Spinal cord (tissue), 10 donors: ENCODE measurements around the gene HOXD13. TPM values are rescaled to one million over a fixed set of nuclear protein-coding genes. Genes with fewer than 3 reads are reported as not detected.

Source experiments
- DNase-seq, 6 donors: peaks; one replicate each; pipeline versions ENCODE4 v3.0.0 to v3.0.0-alpha.2; 2013 to 2015; ENCODE audit warnings: low spot score in 6 of 6, low read depth in 4 of 6
- H3K27ac ChIP-seq: one replicate; pipeline ENCODE4 v1.5.1; 2013; ENCODE audit warnings: low read depth, low read length, control low read depth
- H3K27me3 ChIP-seq: one replicate; pipeline ENCODE4 v1.6.1; 2013; ENCODE audit warnings: low read length; ENCODE audit not compliant: control insufficient read depth, insufficient read depth
- H3K36me3 ChIP-seq: one replicate; pipeline ENCODE4 v1.6.1; 2013; ENCODE audit warnings: low read length; ENCODE audit not compliant: control insufficient read depth, insufficient read depth
- H3K4me1 ChIP-seq: one replicate; pipeline ENCODE4 v1.6.1; 2013; ENCODE audit warnings: low read length; ENCODE audit not compliant: control insufficient read depth, insufficient read depth
- H3K4me3 ChIP-seq: one replicate; pipeline ENCODE4 v1.5.1; 2013; ENCODE audit warnings: low read depth, low read length, control low read depth
- H3K9me3 ChIP-seq: one replicate; pipeline ENCODE4 v1.6.1; 2013; ENCODE audit warnings: low read length; ENCODE audit not compliant: control insufficient read depth, insufficient read depth
- WGBS: methylation state at CpG from one replicate; pipeline ENCODE4 v1.1.5; 2013; ENCODE audit warnings: missing lambda C conversion rate; ENCODE audit not compliant: insufficient coverage; 5-methylcytosine and 5-hydroxymethylcytosine counted together
- polyA plus RNA-seq, 2 donors: library from polyadenylated mRNA; unstranded; fragments of 120-200 nt; gene quantifications; one replicate each; pipeline ENCODE4 v1.2.1, GENCODE V29; 2013; ENCODE audit not compliant: insufficient read length in 2 of 2
- total RNA-seq, 2 donors: library from RNA; depleted of rRNA in 1 of 2; stranded (reverse); fragments of 120-200 nt in 1 of 2; fragments of >200 nt in 1 of 2; gene quantifications; one replicate each; pipeline versions ENCODE4 v1.2.3 to v1.2.4, GENCODE V29; 2013 to 2014
- donor health status: healthy.

Gene HOXD13
- total and polyA plus RNA-seq, 4 donors: 0.10 TPM; not detected in 3

GRCh38 chr2:176138526-176138922, 46.0 kb downstream of the HOXD13 start:
- 4% methylated on average over 11 of the region's 14 CpGs for WGBS
- H3K4me1 ChIP-seq: peaks cover 36% of the 10 kb centered on the region
- no peaks in the 10 kb centered on the region for H3K9me3 ChIP-seq
- peak in 2 of 6 donors; percentile 47 to 84 for DNase-seq
- H3K4me3 ChIP-seq: peak overlapping the region; percentile 84
- peaks cover 7% of the 10 kb centered on the region for H3K36me3 ChIP-seq
- H3K27me3 ChIP-seq: no peaks in the 10 kb centered on the region
- peak overlapping the region; percentile 91 for H3K27ac ChIP-seq

DNA sequence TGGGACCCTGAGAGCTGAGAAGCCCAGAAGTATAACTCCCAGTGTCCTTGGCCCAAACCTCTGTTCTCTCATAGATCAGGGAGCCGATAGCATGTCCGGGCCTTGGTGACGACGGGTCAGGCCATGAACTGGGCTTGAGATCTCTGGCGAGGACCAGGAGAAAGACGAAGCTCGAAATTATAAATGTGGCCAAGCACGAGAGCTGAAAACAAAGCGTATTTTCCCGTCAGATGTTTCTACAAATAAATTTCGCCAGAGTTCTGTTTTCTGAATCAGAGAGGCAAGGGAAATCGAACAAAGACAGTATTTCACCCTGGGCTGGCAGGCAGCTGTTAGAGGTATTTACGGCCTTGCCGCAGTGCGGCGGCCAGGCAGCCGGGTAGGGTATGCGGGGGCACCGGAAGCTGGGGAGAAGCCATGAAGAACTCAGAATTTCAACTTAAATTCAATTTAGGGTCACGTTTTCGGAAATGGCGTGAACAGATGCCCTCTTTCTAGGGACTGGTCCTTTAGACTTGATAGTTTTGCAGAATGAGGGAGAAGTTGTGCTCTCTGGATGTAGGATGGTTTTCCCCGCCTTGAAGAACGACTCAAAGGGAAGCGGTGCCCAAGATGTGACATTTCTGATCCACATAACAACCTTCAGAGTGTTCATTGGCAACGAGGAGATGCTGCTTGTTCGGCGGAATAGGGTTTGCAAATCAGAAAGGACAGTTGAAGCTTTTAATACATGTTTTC, 46.6 kb downstream of the HOXD13 start:
- H3K36me3 ChIP-seq: peaks cover 7% of the 10 kb centered on the region
- DNase-seq: peak in 2 of 6 donors; percentile 66 to 88
- peaks cover 36% of the 10 kb centered on the region for H3K4me1 ChIP-seq
- no peaks in the 10 kb centered on the region for H3K27me3 ChIP-seq
- WGBS: 11% methylated on average over 25 of the region's 28 CpGs
- H3K4me3 ChIP-seq: peak overlapping the region; percentile 84
- peak overlapping the region; percentile 91 for H3K27ac ChIP-seq
- no peaks in the 10 kb centered on the region for H3K9me3 ChIP-seq

DNA sequence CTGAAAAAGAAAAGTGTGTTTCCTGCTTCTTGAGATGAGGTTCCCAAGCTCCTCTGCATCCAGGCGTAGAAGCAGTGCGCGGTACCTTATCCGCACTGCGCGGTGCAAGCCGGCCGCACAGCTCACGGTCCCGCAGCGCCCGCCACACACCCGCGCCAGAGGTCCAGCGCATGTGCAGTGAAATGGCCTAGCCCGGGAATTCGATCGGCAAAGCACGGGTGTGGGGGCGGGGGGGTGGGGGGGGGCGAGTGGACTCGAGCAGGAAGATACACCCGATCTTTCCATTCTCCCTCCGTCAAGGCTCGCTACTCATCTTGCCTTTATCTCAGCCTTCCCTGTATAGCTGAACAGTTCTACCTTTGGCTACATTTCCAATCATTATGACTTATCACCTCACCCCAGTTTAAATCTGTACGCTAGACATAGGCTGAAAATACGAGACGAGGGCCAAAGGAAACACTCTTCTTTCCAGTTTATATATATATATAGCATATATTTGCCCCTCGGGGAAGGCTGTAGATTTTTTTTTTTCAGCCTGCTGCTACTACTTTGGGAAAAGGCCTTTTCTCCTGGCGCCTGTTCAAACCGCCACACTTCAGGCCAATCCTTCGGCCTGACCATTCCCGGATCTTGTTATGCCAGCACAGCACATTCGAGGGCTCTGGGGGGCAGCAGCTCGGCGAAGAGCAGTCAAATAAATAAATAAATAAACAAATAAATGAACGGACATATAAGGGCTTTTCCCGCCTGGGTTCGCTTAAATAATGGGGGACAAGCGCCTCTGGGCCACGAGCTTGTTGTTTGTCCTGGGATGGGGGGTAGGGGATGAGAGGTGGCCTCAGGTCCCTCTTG, 47.4 kb downstream of the HOXD13 start:
- H3K27ac ChIP-seq: peak overlapping the region; percentile 91
- H3K4me3 ChIP-seq: peak overlapping the region; percentile 84
- peaks cover 7% of the 10 kb centered on the region for H3K36me3 ChIP-seq
- H3K9me3 ChIP-seq: no peaks in the 10 kb centered on the region
- peaks cover 32% of the 10 kb centered on the region for H3K4me1 ChIP-seq
- DNase-seq: peak in 2 of 6 donors; percentile 77 to 84
- WGBS: 7% methylated on average over 15 of the region's 41 CpGs
- H3K27me3 ChIP-seq: no peaks in the 10 kb centered on the region

DNA sequence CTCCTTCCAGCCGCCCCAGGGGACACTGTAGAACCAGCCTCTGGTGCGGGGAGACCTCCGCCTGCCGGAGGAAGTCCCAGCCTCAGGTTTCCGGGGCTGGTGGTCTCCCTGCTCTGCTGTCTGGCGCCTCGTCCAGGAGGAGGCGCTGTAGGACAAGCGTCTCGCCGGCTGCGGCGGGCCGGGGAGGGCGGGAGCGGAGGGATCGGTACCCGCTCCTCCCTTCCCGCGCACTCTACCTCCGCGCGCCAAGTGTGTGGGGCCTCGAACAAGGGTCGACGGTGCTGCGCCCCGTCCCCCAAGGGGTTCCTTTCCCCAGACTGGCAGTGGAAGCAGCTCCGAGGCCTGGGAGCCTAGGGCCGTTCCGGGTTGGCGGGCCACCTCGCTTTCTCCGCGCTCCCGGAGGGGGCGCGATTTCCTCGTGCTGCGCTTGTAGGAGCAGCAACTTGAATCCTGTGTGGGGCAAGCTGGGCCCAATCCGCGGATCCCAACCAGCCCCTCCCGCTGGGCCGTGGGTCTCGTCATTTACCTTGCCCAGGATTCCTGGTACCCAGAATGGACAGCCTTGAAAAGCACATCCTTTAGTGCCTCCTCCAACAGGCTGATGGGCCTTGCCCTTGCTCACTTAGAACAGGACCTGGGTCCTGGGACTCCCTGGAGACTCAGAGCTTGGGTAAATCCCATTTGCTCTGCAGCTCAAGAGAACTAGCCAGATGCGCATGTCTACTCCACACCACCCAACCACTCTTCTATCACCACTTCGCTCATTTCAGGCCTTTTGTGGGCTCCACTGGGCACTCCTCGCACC, 48.2 kb downstream of the HOXD13 start:
- H3K4me3 ChIP-seq: peak overlapping the region; percentile 84
- peak overlapping the region; percentile 91 for H3K27ac ChIP-seq
- peak in 3 of 6 donors; percentile 84 to 95 (median 94) for DNase-seq
- no peaks in the 10 kb centered on the region for H3K9me3 ChIP-seq
- H3K36me3 ChIP-seq: peaks cover 7% of the 10 kb centered on the region
- peaks cover 31% of the 10 kb centered on the region for H3K4me1 ChIP-seq
- no peaks in the 10 kb centered on the region for H3K27me3 ChIP-seq
- WGBS: 5% methylated on average over 48 of the region's 48 CpGs

GRCh38 chr2:176142281-176142680, 49.8 kb downstream of the HOXD13 start:
- peaks cover 11% of the 10 kb centered on the region for H3K36me3 ChIP-seq
- peaks cover 39% of the 10 kb centered on the region for H3K4me1 ChIP-seq
- no peak overlapping the region for H3K27ac ChIP-seq
- no peaks in the 10 kb centered on the region for H3K9me3 ChIP-seq
- no peak overlapping the region for H3K4me3 ChIP-seq
- WGBS: 50% methylated on average over 1 of the region's 2 CpGs
- DNase-seq: no peak
- H3K27me3 ChIP-seq: no peaks in the 10 kb centered on the region

Other genes with a start within 250 kb of the HOXD13 start
- gene LNPK, start 90.5 kb upstream of the HOXD13 start, total RNA-seq: 10 to 100 TPM; 38.7 to 72.8 TPM
- 10 to 100 TPM; 26.2 to 40.6 TPM for gene LNPK, start 90.5 kb upstream of the HOXD13 start, polyA plus RNA-seq
- gene EVX2, start 8.8 kb upstream of the HOXD13 start, total RNA-seq: under 1 TPM; 0.17 to 0.59 TPM
- 1 to 10 TPM in 1 of 2 donors, under 1 TPM in 1; 0.74 to 1.1 TPM for gene EVX2, start 8.8 kb upstream of the HOXD13 start, polyA plus RNA-seq
- gene HOXD12, start 7.1 kb downstream of the HOXD13 start, total RNA-seq: not detected
- gene HOXD12, start 7.1 kb downstream of the HOXD13 start, polyA plus RNA-seq: not detected
- 1 to 10 TPM in 1 of 2 donors, not detected in 1; 1.4 TPM for gene HOXD11, start 14.6 kb downstream of the HOXD13 start, total RNA-seq
- gene HOXD11, start 14.6 kb downstream of the HOXD13 start, polyA plus RNA-seq: under 1 TPM; 0.39 to 0.51 TPM
- gene HOXD10, start 24.1 kb downstream of the HOXD13 start, total RNA-seq: 10 to 100 TPM in 1 of 2 donors, not detected in 1; 15.5 TPM
- gene HOXD10, start 24.1 kb downstream of the HOXD13 start, polyA plus RNA-seq: under 1 TPM; 0.92 to 0.98 TPM
- gene HOXD9, start 30.0 kb downstream of the HOXD13 start, total RNA-seq: 1 to 10 TPM in 1 of 2 donors, under 1 TPM in 1; 0.22 to 3.2 TPM
- 1 to 10 TPM; 3.0 to 3.2 TPM for gene HOXD9, start 30.0 kb downstream of the HOXD13 start, polyA plus RNA-seq
- 10 to 100 TPM; 10.5 to 12.9 TPM for gene HOXD8, start 37.0 kb downstream of the HOXD13 start, total RNA-seq
- 10 to 100 TPM; 29.9 to 42.7 TPM for gene HOXD8, start 37.0 kb downstream of the HOXD13 start, polyA plus RNA-seq
- 1 to 10 TPM; 3.9 to 9.0 TPM for gene HOXD4, start 58.8 kb downstream of the HOXD13 start, total RNA-seq
- gene HOXD4, start 58.8 kb downstream of the HOXD13 start, polyA plus RNA-seq: 10 to 100 TPM; 15.7 to 19.8 TPM
- 10 to 100 TPM in 1 of 2 donors, 1 to 10 TPM in 1; 7.3 to 11.2 TPM for gene HOXD3, start 64.6 kb downstream of the HOXD13 start, total RNA-seq
- 10 to 100 TPM; 18.1 to 23.0 TPM for gene HOXD3, start 64.6 kb downstream of the HOXD13 start, polyA plus RNA-seq
- gene HOXD1, start 95.9 kb downstream of the HOXD13 start, total RNA-seq: 1 to 10 TPM in 1 of 2 donors, under 1 TPM in 1; 0.66 to 2.7 TPM
- 1 to 10 TPM; 5.1 to 5.6 TPM for gene HOXD1, start 95.9 kb downstream of the HOXD13 start, polyA plus RNA-seq
- 10 to 100 TPM; 34.1 to 42.9 TPM for gene MTX2, start 176.7 kb downstream of the HOXD13 start, total RNA-seq
- 100 to 1,000 TPM in 1 of 2 donors, 10 to 100 TPM in 1; 94.7 to 102 TPM for gene MTX2, start 176.7 kb downstream of the HOXD13 start, polyA plus RNA-seq